Measurements from ENCODE around the gene NDUFB7. TPM values are rescaled to one million over a fixed set of nuclear protein-coding genes. Genes with fewer than 3 reads are reported as not detected.
"Not testable (repeated sequence)": the region's sequence is repeated elsewhere in the genome, so short reads cannot be mapped to it uniquely, and the experiment has no call there.

NDUFB7 gene
- total and polyA plus RNA-seq, 2 of the 8 experiments (the other 6 are each of a cell fraction or from before 2014, with no cell fraction given) = 151 to 740 TPM

- H3K79me2 ChIP-seq (ENCODE audit: control insufficient read depth in 1 of 2, insufficient read depth in 2 of 2, low read length in 2 of 2); H3K4me1 ChIP-seq (replicated peaks in 1 of 4; ENCODE audit: control insufficient read depth in 3 of 4, insufficient read depth in 4 of 4, low read length in 3 of 4); H2BK5ac ChIP-seq (ENCODE audit: low read depth, low read length); H3K4ac ChIP-seq (replicated peaks; ENCODE audit: insufficient read length, low read depth, low read length); H2AFZ ChIP-seq (ENCODE audit: low read length); H3K4me2 ChIP-seq (ENCODE audit: insufficient read depth in 1 of 2, low read depth in 2 of 2, low read length in 2 of 2); H3K79me1 ChIP-seq (ENCODE audit: low read depth, low read length); POLR2A ChIA-PET (ENCODE audit: partially characterized antibody); H3K27ac ChIP-seq (ENCODE audit: low read depth, low read length); H2BK15ac ChIP-seq (ENCODE audit: low read length); DNase-seq (ENCODE audit: low read depth in 1 of 2, low spot score in 2 of 2); H2BK120ac ChIP-seq (replicated peaks; ENCODE audit: low read depth, low read length); H3K14ac ChIP-seq (ENCODE audit: insufficient read length); H2BK12ac ChIP-seq (ENCODE audit: low read depth, low read length); H4K91ac ChIP-seq (replicated peaks; ENCODE audit: insufficient read length, low read length); FAIRE-seq; H2BK20ac ChIP-seq (ENCODE audit: low read length); H3K18ac ChIP-seq (ENCODE audit: extremely low read depth, low read length); H3K9me3 ChIP-seq (ENCODE audit: insufficient read depth in 2 of 2, low read depth in 1 of 2, low read length in 1 of 2); H3K9ac ChIP-seq (replicated peaks in 1 of 4; ENCODE audit: extremely low read depth in 1 of 4, low read depth in 3 of 4, low read length in 3 of 4); H3K56ac ChIP-seq (replicated peaks; ENCODE audit: insufficient read length, low read depth, low read length); H4K8ac ChIP-seq (ENCODE audit: extremely low read depth, insufficient read depth, low read length); H3K23me2 ChIP-seq (ENCODE audit: low read depth, low read length); H4K5ac ChIP-seq (ENCODE audit: insufficient read length, low read depth, low read length); H3K27me3 ChIP-seq (replicated peaks in 1 of 4; ENCODE audit: control insufficient read depth in 3 of 4, extremely low read depth in 1 of 4, insufficient read depth in 3 of 4, low read length in 3 of 4); H3K23ac ChIP-seq (ENCODE audit: insufficient read length); H2AK5ac ChIP-seq (ENCODE audit: low read depth, low read length); H3K4me3 ChIP-seq (ENCODE audit: extremely low read depth in 1 of 4, insufficient read depth in 2 of 4, low read depth in 3 of 4, low read length in 4 of 4); H3K36me3 ChIP-seq (ENCODE audit: control insufficient read depth in 2 of 4, insufficient read depth in 4 of 4, low read length in 3 of 4): not testable (repeated sequence)
- peaks cover 3 to 12% of the 10 kb centered on the region in 2 experiments for H4K20me1 ChIP-seq (replicated peaks in 1 of 2; ENCODE audit: control insufficient read depth in 1 of 2, insufficient read depth in 2 of 2, low read length in 2 of 2)
- CTCF ChIA-PET (ENCODE audit: partially characterized antibody) = interaction anchor here (0.7 to 2.1 kb wide), 8 partner anchors 10 to 52 kb away, joined by 3 to 10 read pairs (median 4); no protein-coding TSS in a partner anchor
- WGBS, 2 experiments (ENCODE audit: extremely low coverage in 1 of 2, insufficient coverage in 1 of 2, insufficient read length in 1 of 2, insufficient replicate concordance in 2 of 2, low coverage in 1 of 2, low lambda C conversion rate in 2 of 2, missing lambda C conversion rate in 1 of 2) = 100% methylated on average over 2 of the region's 8 CpGs; no CpG with 5 or more reads in 1 of the 2 experiments
Observed at GRCh38 chr19:14552006-14552360, 19.9 kb downstream of the NDUFB7 start.

Measured in H1 (cell line).